Epithelial cell of proximal tubule (primary cell): ENCODE results near the gene PSMA4. TPM values are rescaled to one million over a fixed set of nuclear protein-coding genes. Genes with fewer than 3 reads are reported as not detected.
"Not testable (repeated sequence)": the region's sequence is repeated elsewhere in the genome, so short reads cannot be mapped to it uniquely, and the experiment has no call there.

Experiments
- DNase-seq: peaks from one replicate; pipeline ENCODE4 v3.0.0-alpha.2; 2011; ENCODE audit warnings: low read depth
- H3K4me3 ChIP-seq: 2 replicates; pipeline ENCODE4 v1.5.1; 2011; ENCODE audit warnings: low read depth, mild to moderate bottlenecking, low read length
- total RNA-seq: library from RNA; depleted of rRNA; stranded (reverse); fragments of >200 nt; gene quantifications from 2 replicates; pipeline ENCODE4 v1.2.3, GENCODE V29; 2015
- TF ChIP-seq, protein P1 (sequence below): conservative IDR thresholded peaks from 2 replicates; pipeline ENCODE4 v1.5.1; 2012; ENCODE audit warnings: low read depth, mild to moderate bottlenecking, low read length

The PSMA4 gene
- total RNA-seq, 1 donor from 2014 or later: 223 TPM

GRCh38 chr15:78537266-78537905, 2.9 kb upstream of the PSMA4 start:
- TF ChIP-seq, protein P1, sequence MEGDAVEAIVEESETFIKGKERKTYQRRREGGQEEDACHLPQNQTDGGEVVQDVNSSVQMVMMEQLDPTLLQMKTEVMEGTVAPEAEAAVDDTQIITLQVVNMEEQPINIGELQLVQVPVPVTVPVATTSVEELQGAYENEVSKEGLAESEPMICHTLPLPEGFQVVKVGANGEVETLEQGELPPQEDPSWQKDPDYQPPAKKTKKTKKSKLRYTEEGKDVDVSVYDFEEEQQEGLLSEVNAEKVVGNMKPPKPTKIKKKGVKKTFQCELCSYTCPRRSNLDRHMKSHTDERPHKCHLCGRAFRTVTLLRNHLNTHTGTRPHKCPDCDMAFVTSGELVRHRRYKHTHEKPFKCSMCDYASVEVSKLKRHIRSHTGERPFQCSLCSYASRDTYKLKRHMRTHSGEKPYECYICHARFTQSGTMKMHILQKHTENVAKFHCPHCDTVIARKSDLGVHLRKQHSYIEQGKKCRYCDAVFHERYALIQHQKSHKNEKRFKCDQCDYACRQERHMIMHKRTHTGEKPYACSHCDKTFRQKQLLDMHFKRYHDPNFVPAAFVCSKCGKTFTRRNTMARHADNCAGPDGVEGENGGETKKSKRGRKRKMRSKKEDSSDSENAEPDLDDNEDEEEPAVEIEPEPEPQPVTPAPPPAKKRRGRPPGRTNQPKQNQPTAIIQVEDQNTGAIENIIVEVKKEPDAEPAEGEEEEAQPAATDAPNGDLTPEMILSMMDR: no peak
- no peak for DNase-seq
- no peak overlapping the region for H3K4me3 ChIP-seq

GRCh38 chr15:78538358-78538757, 1.9 kb upstream of the PSMA4 start:
- H3K4me3 ChIP-seq: no peak overlapping the region
- DNase-seq: no peak
- TF ChIP-seq, protein P1: no peak

GRCh38 chr15:78539464-78540140, 642 bp upstream of the PSMA4 start:
- DNase-seq: not testable (repeated sequence)
- peak overlapping the region; percentile 75 for H3K4me3 ChIP-seq

GRCh38 chr15:78540871-78541743, 863 bp downstream of the PSMA4 start:
- peak overlapping the region; percentile 75 for H3K4me3 ChIP-seq
- no peak for DNase-seq
- TF ChIP-seq, protein P1: no peak

DNA sequence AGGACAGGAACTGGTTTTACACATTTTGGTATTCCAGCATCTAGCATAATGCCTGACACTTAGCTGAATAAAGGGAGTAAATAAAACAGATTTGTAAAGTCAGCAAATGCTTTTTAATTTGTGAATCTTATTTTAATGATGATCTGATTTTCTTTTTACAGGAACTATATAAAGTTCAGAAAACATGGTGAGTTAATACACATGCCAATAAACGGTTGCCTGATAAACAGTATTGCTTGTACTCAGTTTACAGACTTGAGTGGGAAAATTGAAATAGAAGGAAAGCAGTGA, 1.4 kb downstream of the PSMA4 start:
- TF ChIP-seq, protein P1: no peak
- H3K4me3 ChIP-seq: peak overlapping the region; percentile 75
- DNase-seq: no peak

DNA sequence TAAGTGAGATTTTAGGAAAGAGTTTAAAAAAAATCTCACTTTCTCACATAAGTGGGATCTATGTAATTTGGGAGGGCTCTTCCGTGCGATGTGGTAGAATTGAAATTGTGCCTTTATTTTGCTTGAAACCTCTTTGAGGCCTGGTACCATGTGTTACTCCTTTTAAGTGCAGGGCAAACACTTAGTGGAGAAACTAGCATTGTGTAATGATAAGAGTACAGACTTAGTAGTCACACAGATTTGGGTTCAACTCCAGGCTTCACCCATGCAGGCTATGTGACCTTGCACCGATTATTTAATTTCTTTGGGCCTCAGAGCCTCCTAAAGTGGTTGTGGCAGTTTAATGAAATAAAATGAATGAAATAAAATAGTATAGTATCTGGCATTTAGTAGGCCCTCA, 2.4 kb downstream of the PSMA4 start:
- DNase-seq: no peak
- TF ChIP-seq, protein P1: no peak
- H3K4me3 ChIP-seq: no peak overlapping the region

GRCh38 chr15:78550194-78550593, 9.9 kb downstream of the PSMA4 start:
- no peak overlapping the region for H3K4me3 ChIP-seq
- DNase-seq: no peak
- TF ChIP-seq, protein P1: no peak
